CD14-positive monocyte (primary cell): ENCODE results near the gene SMPD3. TPM values are rescaled to one million over a fixed set of nuclear protein-coding genes. Genes with fewer than 3 reads are reported as not detected.

ENCODE experiments used
- DNase-seq, 3 donors: peaks; one replicate each; pipeline ENCODE4 v3.0.0-alpha.2; 2011 to 2022
- H2AFZ ChIP-seq: 2 replicates; pipeline ENCODE4 v1.6.0; 2012; ENCODE audit warnings: mild to moderate bottlenecking, low read depth, low read length, inconsistent platforms; ENCODE audit not compliant: insufficient read depth, poor library complexity, severe bottlenecking
- H3K27ac ChIP-seq, 2 donors: 1 replicate in 1 of 2; 2 replicates in 1 of 2; pipeline ENCODE4 v1.5.1; 2012 to 2013; ENCODE audit warnings: low read length in 2 of 2, control low read depth in 1 of 2, inconsistent platforms in 1 of 2, low read depth in 1 of 2, mild to moderate bottlenecking in 1 of 2
- H3K27me3 ChIP-seq, 2 donors: one replicate each; pipeline versions ENCODE4 v1.6.0 to v1.6.1; 2011 to 2013; ENCODE audit warnings: low read length in 2 of 2; ENCODE audit not compliant: control insufficient read depth in 2 of 2, insufficient read depth in 2 of 2
- H3K36me3 ChIP-seq, 2 donors: replicated peaks in 1 of 2; 1 replicate in 1 of 2; 2 replicates in 1 of 2; pipeline versions ENCODE4 v1.5.1 to v1.6.1; 2012 to 2013; ENCODE audit warnings: low read length in 2 of 2, control low read depth in 1 of 2, inconsistent platforms in 1 of 2, mild to moderate bottlenecking in 1 of 2; ENCODE audit not compliant: insufficient read depth in 2 of 2, control insufficient read depth in 1 of 2
- H3K4me1 ChIP-seq, 2 donors: 1 replicate in 1 of 2; 2 replicates in 1 of 2; pipeline versions ENCODE4 v1.5.1 to v1.6.1; 2012 to 2013; ENCODE audit warnings: low read length in 2 of 2, control low read depth in 1 of 2, inconsistent platforms in 1 of 2, mild to moderate bottlenecking in 1 of 2, moderate library complexity in 1 of 2; ENCODE audit not compliant: insufficient read depth in 2 of 2, control insufficient read depth in 1 of 2
- H3K4me2 ChIP-seq: replicated peaks from 2 replicates; pipeline ENCODE3; 2012; ENCODE audit warnings: low read length, moderate library complexity, mild to moderate bottlenecking; ENCODE audit not compliant: poor library complexity, severe bottlenecking; ENCODE audit errors: extremely low read depth
- H3K4me3 ChIP-seq, 3 experiments: fragments of 200-600 bp in 1 of 3; sonication (generic) in 1 of 3; replicated peaks in 1 of 3; 1 replicate in 2 of 3; 2 replicates in 1 of 3; pipeline ENCODE4 v1.5.1; 2011 to 2013; ENCODE audit warnings: low read length in 3 of 3, mild to moderate bottlenecking in 3 of 3, control low read depth in 2 of 3, low read depth in 2 of 3, inconsistent platforms in 1 of 3, moderate library complexity in 1 of 3
- H3K79me2 ChIP-seq: 2 replicates; pipeline ENCODE4 v1.6.0; 2012; ENCODE audit warnings: mild to moderate bottlenecking, control low read depth, inconsistent platforms, low read length, moderate library complexity; ENCODE audit not compliant: insufficient read depth
- H3K9ac ChIP-seq: 2 replicates; pipeline ENCODE4 v1.6.0; 2017; ENCODE audit warnings: low read length, mild to moderate bottlenecking; ENCODE audit not compliant: insufficient read depth, poor library complexity, severe bottlenecking
- H3K9me3 ChIP-seq, 2 donors: replicated peaks in 1 of 2; 1 replicate in 1 of 2; 2 replicates in 1 of 2; pipeline versions ENCODE4 v1.5.1 to v1.6.1; 2012 to 2013; ENCODE audit warnings: low read length in 2 of 2, control low read depth in 1 of 2; ENCODE audit not compliant: control insufficient read depth in 1 of 2, insufficient read depth in 1 of 2
- H4K20me1 ChIP-seq: 2 replicates; pipeline ENCODE4 v1.6.0; 2012; ENCODE audit warnings: mild to moderate bottlenecking, low read length, control low read depth, moderate library complexity; ENCODE audit not compliant: insufficient read depth
- H3K27ac Mint-ChIP-seq, 7 donors: one replicate each; pipeline ENCODE4 v1.8.0; 2020; ENCODE audit warnings: mild to moderate bottlenecking in 7 of 7, mixed read lengths in 7 of 7, moderate library complexity in 6 of 7, inconsistent platforms in 2 of 7
- H3K27me3 Mint-ChIP-seq, 3 donors: one replicate each; pipeline ENCODE4 v1.8.0; 2021 to 2022; ENCODE audit warnings: low read depth in 3 of 3, mild to moderate bottlenecking in 3 of 3, mixed read lengths in 3 of 3, moderate library complexity in 3 of 3, inconsistent platforms in 1 of 3
- H3K36me3 Mint-ChIP-seq, 2 donors: one replicate each; pipeline ENCODE4 v1.8.0; 2020; ENCODE audit warnings: mixed read lengths in 2 of 2, inconsistent platforms in 1 of 2, mild to moderate bottlenecking in 1 of 2
- H3K4me1 Mint-ChIP-seq: one replicate; pipeline ENCODE4 v1.8.0; 2020; ENCODE audit warnings: mild to moderate bottlenecking, mixed read lengths
- H3K4me3 Mint-ChIP-seq, 2 donors: one replicate each; pipeline ENCODE4 v1.8.0; 2020; ENCODE audit warnings: mild to moderate bottlenecking in 2 of 2, mixed read lengths in 2 of 2, moderate library complexity in 1 of 2
- H3K9me3 Mint-ChIP-seq, 7 donors: one replicate each; pipeline ENCODE4 v1.8.0; 2020 to 2022; ENCODE audit warnings: mixed read lengths in 7 of 7, mild to moderate bottlenecking in 6 of 7, moderate library complexity in 6 of 7, inconsistent platforms in 2 of 7
- CTCF ChIP-seq: fragments of 200-600 bp; IDR thresholded peaks from one replicate; pipeline ENCODE4 v1.8.0; 2022; ENCODE audit warnings: antibody characterized with exemption, mild to moderate bottlenecking
- WGBS: methylation state at CpG from one replicate; pipeline ENCODE4 v1.1.5; 2013; ENCODE audit warnings: missing lambda C conversion rate; ENCODE audit not compliant: insufficient coverage; 5-methylcytosine and 5-hydroxymethylcytosine counted together
- intact Hi-C, 2 donors: fragments of 100-400 bp; cut with micrococcal nuclease; formaldehyde crosslinking; loops; one replicate each; pipeline versions ENCODE4 v1.15.0 to v1.15.1; 2023
- polyA plus RNA-seq, 3 donors: library from polyadenylated mRNA; depleted of rRNA in 1 of 3; unstranded in 2 of 3; stranded (reverse) in 1 of 3; fragments of 300-500 nt in 2 of 3; fragments of >200 nt in 1 of 3; fragmentation: Illumina TruSeq in 2 of 3; gene quantifications; 1 replicate in 2 of 3; 2 replicates in 1 of 3; pipeline ENCODE4 v1.2.3, GENCODE V29; 2012 to 2021

Gene SMPD3
- polyA plus RNA-seq, 3 donors, result 0.40 to 1.1 (median 0.51) TPM

GRCh38 chr16:68397710-68398201 is 50.6 kb downstream of the SMPD3 start:
- H3K27ac Mint-ChIP-seq, result peak overlapping the region in 1 of 7 donors; percentile 33

GRCh38 chr16:68396481-68396880 is 51.8 kb downstream of the SMPD3 start:
- intact Hi-C loops, result no loop called here
- H3K9me3 Mint-ChIP-seq, result peaks cover 0 to 2% (median 0%) of the 10 kb centered on the region in 7 donors
- H3K4me1 Mint-ChIP-seq, result no peaks in the 10 kb centered on the region
- no peaks in the 10 kb centered on the region for H3K36me3 ChIP-seq
- no peak overlapping the region for H3K4me3 ChIP-seq
- peaks cover 1 to 8% (median 3%) of the 10 kb centered on the region in 3 donors for H3K27me3 Mint-ChIP-seq
- no peaks in the 10 kb centered on the region for H3K4me1 ChIP-seq
- DNase-seq, result no peak
- H3K27ac Mint-ChIP-seq, result peak overlapping the region in 2 of 7 donors; percentile 7 to 58
- H3K9me3 ChIP-seq, result no peaks in the 10 kb centered on the region
- H3K9ac ChIP-seq, result no peak overlapping the region
- peak; percentile 28 for TF ChIP-seq CTCF
- no peaks in the 10 kb centered on the region for H3K79me2 ChIP-seq
- no peak overlapping the region for H3K4me2 ChIP-seq
- H3K27me3 ChIP-seq, result no peaks in the 10 kb centered on the region
- no peak overlapping the region for H3K27ac ChIP-seq
- no peak overlapping the region for H3K4me3 Mint-ChIP-seq
- no peaks in the 10 kb centered on the region for H4K20me1 ChIP-seq
- H2AFZ ChIP-seq, result no peak overlapping the region
- WGBS, result 50% methylated on average over 2 of the region's 6 CpGs
- H3K36me3 Mint-ChIP-seq, result no peaks in the 10 kb centered on the region

More at GRCh38 chr16:68397710-68398201, 50.6 kb downstream of the SMPD3 start:
- no peaks in the 10 kb centered on the region for H3K9me3 ChIP-seq
- no peaks in the 10 kb centered on the region for H4K20me1 ChIP-seq
- H3K4me1 ChIP-seq, result no peaks in the 10 kb centered on the region
- H3K4me2 ChIP-seq, result no peak overlapping the region
- no peak for DNase-seq
- H3K9me3 Mint-ChIP-seq, result no peaks in the 10 kb centered on the region
- H3K27me3 Mint-ChIP-seq, result peaks cover 1 to 10% (median 3%) of the 10 kb centered on the region in 3 donors
- TF ChIP-seq CTCF, result no peak
- H3K4me1 Mint-ChIP-seq, result no peaks in the 10 kb centered on the region
- H3K27me3 ChIP-seq, result no peaks in the 10 kb centered on the region
- H3K36me3 ChIP-seq, result no peaks in the 10 kb centered on the region
- no peaks in the 10 kb centered on the region for H3K36me3 Mint-ChIP-seq
- no peak overlapping the region for H3K4me3 Mint-ChIP-seq
- intact Hi-C loops, result no loop called here
- no peak overlapping the region for H3K4me3 ChIP-seq
- no peak overlapping the region for H3K27ac ChIP-seq
- WGBS, result 86% methylated on average over 4 of the region's 6 CpGs
- no peak overlapping the region for H2AFZ ChIP-seq
- no peak overlapping the region for H3K9ac ChIP-seq
- H3K79me2 ChIP-seq, result no peaks in the 10 kb centered on the region
